Spleen (tissue), 7 donors: ENCODE measurements around the gene LTN1.

Source experiments
- CTCF ChIP-seq, 11 experiments: fragments of 200-600 bp in 7 of 11; fragments of 450-650 bp in 4 of 11; sonication (generic) in 4 of 11; IDR thresholded peaks in 8 of 11; conservative IDR thresholded peaks in 3 of 11; 1 replicate in 7 of 11; 2 replicates in 4 of 11; pipeline versions ENCODE4 v1.4.0 to v1.8.0; 2016 to 2021; ENCODE audit warnings: antibody characterized with exemption in 11 of 11, inconsistent platforms in 4 of 11, mild to moderate bottlenecking in 1 of 11
- POLR2AphosphoS5 ChIP-seq, 3 donors: sonication (generic); formaldehyde crosslinking; IDR thresholded peaks; one replicate each; pipeline ENCODE4 v1.5.1; 2017; ENCODE audit warnings: antibody characterized with exemption in 3 of 3
- donor health status: DM: no; HTN: no; CAD: no; lungs with moderate emphysema.
- donor health status: DM: no; HTN: no; CAD: no.
- donor health status: DM: no; HTN: no; CAD: no.

GRCh38 chr21:29024474-29025327 is 32.0 kb upstream of the LTN1 start, which contains the start of gene USP16:
- TF ChIP-seq CTCF (IDR thresholded peaks at IDR 0.05 in 8 of 11, conservative IDR thresholded peaks at IDR 0.05 in 3 of 11) (peak in 6 of 11 experiments; percentile 7 to 46 (median 39)), POLR2AphosphoS5 (IDR thresholded peaks at IDR 0.05) (peak; percentile 88 to 94 (median 92))
